ENCODE data around the gene TUBA3D. TPM values are rescaled to one million over a fixed set of nuclear protein-coding genes. Genes with fewer than 3 reads are reported as not detected.

TUBA3D gene
- total and polyA plus RNA-seq, 9 of the 15 experiments (the other 6 are each of a cell fraction or from before 2014, with no cell fraction given) = not detected

GRCh38 chr2:131519466-131519865 lies 43.5 kb downstream of the TUBA3D start:
- no peak overlapping the region for H3K27ac ChIP-seq (ENCODE audit: extremely low read depth, low read depth, low read length)
- peak in 1 of 4 experiments; percentile 10 for DNase-seq (ENCODE audit: extremely low read depth in 1 of 4, low spot score in 3 of 4)
- no TSS peak for BruUV-seq (replicated peaks)
- no peak overlapping the region for H3K4me2 ChIP-seq (ENCODE audit: insufficient read depth, low read length)
- peaks cover 36% of the 10 kb centered on the region; the same call in 1 of the 3 replicates for H3K36me3 ChIP-seq (ENCODE audit: control insufficient read depth, insufficient read depth, low read length)
- H3K79me2 ChIP-seq (ENCODE audit: control insufficient read depth, insufficient read depth, low read length) = no peaks in the 10 kb centered on the region
- WGBS (ENCODE audit: insufficient coverage, low coverage, missing lambda C conversion rate) = 94% methylated on average over 11 of the region's 15 CpGs
- no peak for FAIRE-seq
- no peak overlapping the region for H3K4me3 ChIP-seq
- no peaks in the 10 kb centered on the region for H3K9me3 ChIP-seq (replicated peaks; ENCODE audit: control insufficient read depth, insufficient read depth, low read depth, low read length)
- ChIA-PET CTCF (ENCODE audit: low intra/inter-chr PET ratio) (no interaction called here), POLR2A (interaction anchor here (1.0 kb wide), 1 partner anchor 172 kb away, joined by 3 read pairs; no protein-coding TSS in a partner anchor)
- 0 out of 4 replicates have a peak overlapping the region, but pooled peaks of 1 of the 2 experiments have one; percentile 9 for H3K9ac ChIP-seq (ENCODE audit: insufficient read depth in 1 of 2, low read depth in 2 of 2, low read length in 2 of 2)
- in situ Hi-C loops (cut with MboI) = loop anchor here (25.0 kb wide), 1 partner anchor 1182 kb away; the partner anchor contains the start of gene IMP4
- H3K9me1 ChIP-seq (ENCODE audit: control insufficient read depth, insufficient read depth, low read length) = no peaks in the 10 kb centered on the region
- no peaks in the 10 kb centered on the region for H3K27me3 ChIP-seq (ENCODE audit: control insufficient read depth in 2 of 2, insufficient read depth in 2 of 2, low read length in 2 of 2)
- H2AFZ ChIP-seq (ENCODE audit: low read depth, low read length) = no peak overlapping the region
- ATAC-seq = no peak
- peaks cover 0 to 22% of the 10 kb centered on the region in 2 experiments; a peak in 2 of 5 replicates for H3K4me1 ChIP-seq (replicated peaks in 1 of 2; ENCODE audit: control insufficient read depth in 2 of 2, insufficient read depth in 2 of 2, low read length in 2 of 2)
- no peaks in the 10 kb centered on the region for H4K20me1 ChIP-seq (replicated peaks; ENCODE audit: control insufficient read depth, insufficient read depth, low read length)
- intact Hi-C loops (cut with micrococcal nuclease) = no loop called here
- TF ChIP-seq, protein P1, sequence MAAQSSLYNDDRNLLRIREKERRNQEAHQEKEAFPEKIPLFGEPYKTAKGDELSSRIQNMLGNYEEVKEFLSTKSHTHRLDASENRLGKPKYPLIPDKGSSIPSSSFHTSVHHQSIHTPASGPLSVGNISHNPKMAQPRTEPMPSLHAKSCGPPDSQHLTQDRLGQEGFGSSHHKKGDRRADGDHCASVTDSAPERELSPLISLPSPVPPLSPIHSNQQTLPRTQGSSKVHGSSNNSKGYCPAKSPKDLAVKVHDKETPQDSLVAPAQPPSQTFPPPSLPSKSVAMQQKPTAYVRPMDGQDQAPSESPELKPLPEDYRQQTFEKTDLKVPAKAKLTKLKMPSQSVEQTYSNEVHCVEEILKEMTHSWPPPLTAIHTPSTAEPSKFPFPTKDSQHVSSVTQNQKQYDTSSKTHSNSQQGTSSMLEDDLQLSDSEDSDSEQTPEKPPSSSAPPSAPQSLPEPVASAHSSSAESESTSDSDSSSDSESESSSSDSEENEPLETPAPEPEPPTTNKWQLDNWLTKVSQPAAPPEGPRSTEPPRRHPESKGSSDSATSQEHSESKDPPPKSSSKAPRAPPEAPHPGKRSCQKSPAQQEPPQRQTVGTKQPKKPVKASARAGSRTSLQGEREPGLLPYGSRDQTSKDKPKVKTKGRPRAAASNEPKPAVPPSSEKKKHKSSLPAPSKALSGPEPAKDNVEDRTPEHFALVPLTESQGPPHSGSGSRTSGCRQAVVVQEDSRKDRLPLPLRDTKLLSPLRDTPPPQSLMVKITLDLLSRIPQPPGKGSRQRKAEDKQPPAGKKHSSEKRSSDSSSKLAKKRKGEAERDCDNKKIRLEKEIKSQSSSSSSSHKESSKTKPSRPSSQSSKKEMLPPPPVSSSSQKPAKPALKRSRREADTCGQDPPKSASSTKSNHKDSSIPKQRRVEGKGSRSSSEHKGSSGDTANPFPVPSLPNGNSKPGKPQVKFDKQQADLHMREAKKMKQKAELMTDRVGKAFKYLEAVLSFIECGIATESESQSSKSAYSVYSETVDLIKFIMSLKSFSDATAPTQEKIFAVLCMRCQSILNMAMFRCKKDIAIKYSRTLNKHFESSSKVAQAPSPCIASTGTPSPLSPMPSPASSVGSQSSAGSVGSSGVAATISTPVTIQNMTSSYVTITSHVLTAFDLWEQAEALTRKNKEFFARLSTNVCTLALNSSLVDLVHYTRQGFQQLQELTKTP (IDR thresholded peaks at IDR 0.05; ENCODE audit: low read depth in 1 of 2, partially characterized antibody in 2 of 2) = no peak
- TF ChIP-seq ZNF134 (CRISPR knock-in tag; conservative IDR thresholded peaks at IDR 0.05) (no peak), ZNF77 (CRISPR knock-in tag; IDR thresholded peaks at IDR 0.05) (no peak), ZBTB1 (CRISPR knock-in tag; IDR thresholded peaks at IDR 0.05; ENCODE audit: borderline replicate concordance, low read depth) (no peak), POLR3G (IDR thresholded peaks at IDR 0.05; ENCODE audit: extremely low read depth, insufficient read length, insufficient replicate concordance) (no peak), PURB (CRISPR knock-in tag; IDR thresholded peaks at IDR 0.05; ENCODE audit: low read depth) (no peak)
- TF ChIP-seq, protein P2, sequence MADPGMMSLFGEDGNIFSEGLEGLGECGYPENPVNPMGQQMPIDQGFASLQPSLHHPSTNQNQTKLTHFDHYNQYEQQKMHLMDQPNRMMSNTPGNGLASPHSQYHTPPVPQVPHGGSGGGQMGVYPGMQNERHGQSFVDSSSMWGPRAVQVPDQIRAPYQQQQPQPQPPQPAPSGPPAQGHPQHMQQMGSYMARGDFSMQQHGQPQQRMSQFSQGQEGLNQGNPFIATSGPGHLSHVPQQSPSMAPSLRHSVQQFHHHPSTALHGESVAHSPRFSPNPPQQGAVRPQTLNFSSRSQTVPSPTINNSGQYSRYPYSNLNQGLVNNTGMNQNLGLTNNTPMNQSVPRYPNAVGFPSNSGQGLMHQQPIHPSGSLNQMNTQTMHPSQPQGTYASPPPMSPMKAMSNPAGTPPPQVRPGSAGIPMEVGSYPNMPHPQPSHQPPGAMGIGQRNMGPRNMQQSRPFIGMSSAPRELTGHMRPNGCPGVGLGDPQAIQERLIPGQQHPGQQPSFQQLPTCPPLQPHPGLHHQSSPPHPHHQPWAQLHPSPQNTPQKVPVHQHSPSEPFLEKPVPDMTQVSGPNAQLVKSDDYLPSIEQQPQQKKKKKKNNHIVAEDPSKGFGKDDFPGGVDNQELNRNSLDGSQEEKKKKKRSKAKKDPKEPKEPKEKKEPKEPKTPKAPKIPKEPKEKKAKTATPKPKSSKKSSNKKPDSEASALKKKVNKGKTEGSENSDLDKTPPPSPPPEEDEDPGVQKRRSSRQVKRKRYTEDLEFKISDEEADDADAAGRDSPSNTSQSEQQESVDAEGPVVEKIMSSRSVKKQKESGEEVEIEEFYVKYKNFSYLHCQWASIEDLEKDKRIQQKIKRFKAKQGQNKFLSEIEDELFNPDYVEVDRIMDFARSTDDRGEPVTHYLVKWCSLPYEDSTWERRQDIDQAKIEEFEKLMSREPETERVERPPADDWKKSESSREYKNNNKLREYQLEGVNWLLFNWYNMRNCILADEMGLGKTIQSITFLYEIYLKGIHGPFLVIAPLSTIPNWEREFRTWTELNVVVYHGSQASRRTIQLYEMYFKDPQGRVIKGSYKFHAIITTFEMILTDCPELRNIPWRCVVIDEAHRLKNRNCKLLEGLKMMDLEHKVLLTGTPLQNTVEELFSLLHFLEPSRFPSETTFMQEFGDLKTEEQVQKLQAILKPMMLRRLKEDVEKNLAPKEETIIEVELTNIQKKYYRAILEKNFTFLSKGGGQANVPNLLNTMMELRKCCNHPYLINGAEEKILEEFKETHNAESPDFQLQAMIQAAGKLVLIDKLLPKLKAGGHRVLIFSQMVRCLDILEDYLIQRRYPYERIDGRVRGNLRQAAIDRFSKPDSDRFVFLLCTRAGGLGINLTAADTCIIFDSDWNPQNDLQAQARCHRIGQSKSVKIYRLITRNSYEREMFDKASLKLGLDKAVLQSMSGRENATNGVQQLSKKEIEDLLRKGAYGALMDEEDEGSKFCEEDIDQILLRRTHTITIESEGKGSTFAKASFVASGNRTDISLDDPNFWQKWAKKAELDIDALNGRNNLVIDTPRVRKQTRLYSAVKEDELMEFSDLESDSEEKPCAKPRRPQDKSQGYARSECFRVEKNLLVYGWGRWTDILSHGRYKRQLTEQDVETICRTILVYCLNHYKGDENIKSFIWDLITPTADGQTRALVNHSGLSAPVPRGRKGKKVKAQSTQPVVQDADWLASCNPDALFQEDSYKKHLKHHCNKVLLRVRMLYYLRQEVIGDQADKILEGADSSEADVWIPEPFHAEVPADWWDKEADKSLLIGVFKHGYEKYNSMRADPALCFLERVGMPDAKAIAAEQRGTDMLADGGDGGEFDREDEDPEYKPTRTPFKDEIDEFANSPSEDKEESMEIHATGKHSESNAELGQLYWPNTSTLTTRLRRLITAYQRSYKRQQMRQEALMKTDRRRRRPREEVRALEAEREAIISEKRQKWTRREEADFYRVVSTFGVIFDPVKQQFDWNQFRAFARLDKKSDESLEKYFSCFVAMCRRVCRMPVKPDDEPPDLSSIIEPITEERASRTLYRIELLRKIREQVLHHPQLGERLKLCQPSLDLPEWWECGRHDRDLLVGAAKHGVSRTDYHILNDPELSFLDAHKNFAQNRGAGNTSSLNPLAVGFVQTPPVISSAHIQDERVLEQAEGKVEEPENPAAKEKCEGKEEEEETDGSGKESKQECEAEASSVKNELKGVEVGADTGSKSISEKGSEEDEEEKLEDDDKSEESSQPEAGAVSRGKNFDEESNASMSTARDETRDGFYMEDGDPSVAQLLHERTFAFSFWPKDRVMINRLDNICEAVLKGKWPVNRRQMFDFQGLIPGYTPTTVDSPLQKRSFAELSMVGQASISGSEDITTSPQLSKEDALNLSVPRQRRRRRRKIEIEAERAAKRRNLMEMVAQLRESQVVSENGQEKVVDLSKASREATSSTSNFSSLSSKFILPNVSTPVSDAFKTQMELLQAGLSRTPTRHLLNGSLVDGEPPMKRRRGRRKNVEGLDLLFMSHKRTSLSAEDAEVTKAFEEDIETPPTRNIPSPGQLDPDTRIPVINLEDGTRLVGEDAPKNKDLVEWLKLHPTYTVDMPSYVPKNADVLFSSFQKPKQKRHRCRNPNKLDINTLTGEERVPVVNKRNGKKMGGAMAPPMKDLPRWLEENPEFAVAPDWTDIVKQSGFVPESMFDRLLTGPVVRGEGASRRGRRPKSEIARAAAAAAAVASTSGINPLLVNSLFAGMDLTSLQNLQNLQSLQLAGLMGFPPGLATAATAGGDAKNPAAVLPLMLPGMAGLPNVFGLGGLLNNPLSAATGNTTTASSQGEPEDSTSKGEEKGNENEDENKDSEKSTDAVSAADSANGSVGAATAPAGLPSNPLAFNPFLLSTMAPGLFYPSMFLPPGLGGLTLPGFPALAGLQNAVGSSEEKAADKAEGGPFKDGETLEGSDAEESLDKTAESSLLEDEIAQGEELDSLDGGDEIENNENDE (IDR thresholded peaks at IDR 0.05; ENCODE audit: low read depth, low read length) = no peak

Measured in K562 (cell line).